Measurements from ENCODE around the gene TNFRSF13B.

GRCh38 chr17:16928406-16929034, 43.4 kb downstream of the TNFRSF13B start:
- TF ChIP-seq BHLHE40 (IDR thresholded peaks at IDR 0.05; ENCODE audit: borderline replicate concordance in 1 of 2, low read depth in 2 of 2, low read length in 1 of 2) (no peak), CTCF (IDR thresholded peaks at IDR 0.05 in 2 of 3, conservative IDR thresholded peaks at IDR 0.05 in 1 of 3; ENCODE audit: control insufficient read depth in 2 of 3, extremely low read depth in 1 of 3, insufficient read depth in 1 of 3, low read depth in 3 of 3, low read length in 3 of 3) (no peak), TAF1 (IDR thresholded peaks at IDR 0.05; ENCODE audit: borderline replicate concordance, low read depth, low read length) (no peak), POLR2A (IDR thresholded peaks at IDR 0.05; ENCODE audit: low read depth, low read length) (no peak), FOXM1 (IDR thresholded peaks at IDR 0.05; ENCODE audit: low read depth, low read length) (no peak), MAX (IDR thresholded peaks at IDR 0.05; ENCODE audit: low read depth, low read length) (no peak), EZH2 (IDR thresholded peaks at IDR 0.05; ENCODE audit: borderline replicate concordance, control insufficient read depth, low read depth, low read length) (no peak), GATAD2B (conservative IDR thresholded peaks at IDR 0.05; ENCODE audit: low read depth) (no peak), PKNOX1 (IDR thresholded peaks at IDR 0.05) (no peak), ZSCAN29 (IDR thresholded peaks at IDR 0.05) (no peak), CEBPB (IDR thresholded peaks at IDR 0.05; ENCODE audit: borderline replicate concordance in 1 of 2, low read depth in 2 of 2, low read length in 2 of 2) (no peak)
